ENCODE measurements around the gene CORO7.

Gene CORO7

GRCh38 chr16:4390266-4391260 lies 25.8 kb downstream of the CORO7 start:
- TF ChIP-seq CTCF (conservative IDR thresholded peaks at IDR 0.05): no peak
- TF ChIP-seq ZFX (IDR thresholded peaks at IDR 0.05): no peak
- H3K27ac ChIP-seq: no peak overlapping the region

- no peak for TF ChIP-seq ZFX (IDR thresholded peaks at IDR 0.05)
- no peak overlapping the region; the same call in 1 of the 2 replicates for H3K27ac ChIP-seq
Observed at GRCh38 chr16:4389051-4389955, 27.1 kb downstream of the CORO7 start.

GRCh38 chr16:4388271-4389021 lies 27.9 kb downstream of the CORO7 start:
- no peak overlapping the region; the same call in 1 of the 2 replicates for H3K27ac ChIP-seq
- no peak for TF ChIP-seq ZFX (IDR thresholded peaks at IDR 0.05)
- TF ChIP-seq CTCF (conservative IDR thresholded peaks at IDR 0.05): no peak

GRCh38 chr16:4387781-4388180 lies 28.6 kb downstream of the CORO7 start:
- TF ChIP-seq ZFX (IDR thresholded peaks at IDR 0.05) (no peak), CTCF (conservative IDR thresholded peaks at IDR 0.05) (no peak)
- no peak overlapping the region for H3K27ac ChIP-seq

GRCh38 chr16:4386951-4387565 lies 29.3 kb downstream of the CORO7 start:
- H3K27ac ChIP-seq: no peak overlapping the region
- TF ChIP-seq ZFX (IDR thresholded peaks at IDR 0.05): no peak
- no peak for TF ChIP-seq CTCF (conservative IDR thresholded peaks at IDR 0.05)

GRCh38 chr16:4386451-4386805 lies 30.0 kb downstream of the CORO7 start:
- no peak for TF ChIP-seq CTCF (conservative IDR thresholded peaks at IDR 0.05)
- no peak overlapping the region for H3K27ac ChIP-seq
